OCI-LY7 (cell line): ENCODE measurements around the gene KRTAP10-3. TPM values are rescaled to one million over a fixed set of nuclear protein-coding genes. Genes with fewer than 3 reads are reported as not detected.

Experiments
- BruUV-seq: library from RNA; stranded (reverse); fragments of 400-500 nt; replicated peaks from 2 replicates; lab custom pipeline; 2021; lab: Mats Ljungman, UMichigan
- CTCF ChIA-PET: fragments of 300-600 bp; sonication (Branson Sonifier 250); formaldehyde crosslinking; loops from one replicate; lab custom pipeline; 2022; ENCODE audit warnings: antibody characterized with exemption; ENCODE audit not compliant: unreplicated experiment; lab: Charles Lee
- POLR2A ChIA-PET: fragments of 300-600 bp; sonication (Branson Sonifier 250); formaldehyde crosslinking; loops from one replicate; lab custom pipeline; 2022; ENCODE audit warnings: antibody characterized with exemption; lab: Charles Lee
- DNase-seq: peaks from one replicate; pipeline ENCODE4 v3.0.0-alpha.2; 2015; ENCODE audit warnings: low spot score
- H2AFZ ChIP-seq: fragments of 200-600 bp; sonication (generic), shearing (Covaris generic); 2 replicates; pipeline ENCODE4 v1.6.1; 2014; ENCODE audit warnings: mild to moderate bottlenecking, antibody characterized with exemption, low read length, moderate library complexity
- H3K27ac ChIP-seq: fragments of 200-600 bp; sonication (generic); 2 replicates; pipeline ENCODE4 v1.5.1; 2014; ENCODE audit warnings: mixed run types, low read depth, mild to moderate bottlenecking, moderate library complexity, low read length, inconsistent platforms; ENCODE audit not compliant: poor library complexity, severe bottlenecking
- H3K36me3 ChIP-seq: fragments of 200-600 bp; sonication (generic); 2 replicates; pipeline ENCODE4 v1.6.1; 2014; ENCODE audit warnings: mild to moderate bottlenecking, antibody characterized with exemption, low read length, moderate library complexity, mixed read lengths; ENCODE audit not compliant: insufficient read depth
- H3K4me1 ChIP-seq: fragments of 200-600 bp; sonication (generic); 2 replicates; pipeline ENCODE4 v1.5.1; 2014; ENCODE audit warnings: mild to moderate bottlenecking, low read length; ENCODE audit not compliant: insufficient read depth, poor library complexity, severe bottlenecking
- H3K4me2 ChIP-seq: fragments of 200-600 bp; sonication (generic); 2 replicates; pipeline ENCODE4 v1.6.1; 2014; ENCODE audit warnings: mild to moderate bottlenecking, low read length
- H3K4me3 ChIP-seq: fragments of 200-600 bp; sonication (generic); 2 replicates; pipeline ENCODE4 v1.5.1; 2014; ENCODE audit warnings: mild to moderate bottlenecking, low read depth, low read length; ENCODE audit not compliant: poor library complexity, severe bottlenecking
- H3K79me2 ChIP-seq: fragments of 200-600 bp; sonication (generic); 2 replicates; pipeline ENCODE4 v1.6.1; 2016; ENCODE audit warnings: low read depth, mild to moderate bottlenecking, low read length, moderate library complexity, mixed read lengths; ENCODE audit not compliant: insufficient read depth
- H3K9me2 ChIP-seq: fragments of 200-600 bp; sonication (generic); 2 replicates; pipeline ENCODE4 v1.6.1; 2016; ENCODE audit warnings: mild to moderate bottlenecking, low read length, mixed read lengths; ENCODE audit not compliant: insufficient read depth
- H3K9me3 ChIP-seq: fragments of 200-600 bp; sonication (generic); 2 replicates; pipeline ENCODE4 v1.6.1; 2014; ENCODE audit warnings: mild to moderate bottlenecking, mixed run types, low read length, mixed read lengths
- H4K20me1 ChIP-seq: fragments of 200-600 bp; sonication (generic); 2 replicates; pipeline ENCODE4 v1.6.1; 2014; ENCODE audit warnings: mild to moderate bottlenecking, antibody characterized with exemption, low read length, moderate library complexity, mixed read lengths; ENCODE audit not compliant: insufficient read depth
- EZH2phosphoT487 ChIP-seq: fragments of 200-600 bp; sonication (generic); IDR thresholded peaks from 2 replicates; pipeline ENCODE4 v1.6.1; 2018; ENCODE audit warnings: low read depth, borderline replicate concordance, mild to moderate bottlenecking, mixed run types, antibody characterized with exemption, low read length, moderate library complexity, mixed read lengths
- intact Hi-C: fragments of 100-400 bp; cut with micrococcal nuclease; formaldehyde crosslinking; loops from one replicate; pipeline ENCODE4 v1.10.0; 2022; ENCODE audit not compliant: unreplicated experiment
- total RNA-seq, 2 experiments: library from RNA; depleted of rRNA in 1 of 2; stranded (reverse); fragments of >200 nt in 1 of 2; shearing (Covaris generic) in 1 of 2; gene quantifications; 2 replicates each; pipeline ENCODE4 v1.2.3, GENCODE V29; 2014 to 2022
- TF ChIP-seq, protein P1 (sequence below): fragments of 200-600 bp; sonication (generic); conservative IDR thresholded peaks from 2 replicates; pipeline ENCODE4 v1.5.1; 2014; ENCODE audit warnings: mild to moderate bottlenecking, antibody characterized with exemption, low read length, moderate library complexity, mixed read lengths

KRTAP10-3 gene
- total RNA-seq, 2 experiments from 2014 or later = not detected

GRCh38 chr21:44524414-44525371 lies 33.9 kb downstream of the KRTAP10-3 start:
- BruUV-seq = no TSS peak
- ChIA-PET CTCF (no interaction called here), POLR2A (no interaction called here)
- Histone ChIP-seq H3K9me3 (no peaks in the 10 kb centered on the region; the same call in 1 of the 2 replicates), H3K27ac (no peak overlapping the region), H4K20me1 (no peaks in the 10 kb centered on the region), H3K4me3 (no peak overlapping the region), H3K9me2 (no peaks in the 10 kb centered on the region), H3K4me2 (no peak overlapping the region), H3K4me1 (no peaks in the 10 kb centered on the region), H3K79me2 (no peaks in the 10 kb centered on the region), H2AFZ (no peak overlapping the region), H3K36me3 (no peaks in the 10 kb centered on the region)
- no peak for TF ChIP-seq EZH2phosphoT487
- TF ChIP-seq, protein P1, sequence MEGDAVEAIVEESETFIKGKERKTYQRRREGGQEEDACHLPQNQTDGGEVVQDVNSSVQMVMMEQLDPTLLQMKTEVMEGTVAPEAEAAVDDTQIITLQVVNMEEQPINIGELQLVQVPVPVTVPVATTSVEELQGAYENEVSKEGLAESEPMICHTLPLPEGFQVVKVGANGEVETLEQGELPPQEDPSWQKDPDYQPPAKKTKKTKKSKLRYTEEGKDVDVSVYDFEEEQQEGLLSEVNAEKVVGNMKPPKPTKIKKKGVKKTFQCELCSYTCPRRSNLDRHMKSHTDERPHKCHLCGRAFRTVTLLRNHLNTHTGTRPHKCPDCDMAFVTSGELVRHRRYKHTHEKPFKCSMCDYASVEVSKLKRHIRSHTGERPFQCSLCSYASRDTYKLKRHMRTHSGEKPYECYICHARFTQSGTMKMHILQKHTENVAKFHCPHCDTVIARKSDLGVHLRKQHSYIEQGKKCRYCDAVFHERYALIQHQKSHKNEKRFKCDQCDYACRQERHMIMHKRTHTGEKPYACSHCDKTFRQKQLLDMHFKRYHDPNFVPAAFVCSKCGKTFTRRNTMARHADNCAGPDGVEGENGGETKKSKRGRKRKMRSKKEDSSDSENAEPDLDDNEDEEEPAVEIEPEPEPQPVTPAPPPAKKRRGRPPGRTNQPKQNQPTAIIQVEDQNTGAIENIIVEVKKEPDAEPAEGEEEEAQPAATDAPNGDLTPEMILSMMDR = no peak
- DNase-seq = no peak
- intact Hi-C loops = no loop called here

- H3K4me3 ChIP-seq = no peak overlapping the region
- no peaks in the 10 kb centered on the region for H3K79me2 ChIP-seq
- CTCF ChIA-PET = no interaction called here
- H3K9me3 ChIP-seq = no peaks in the 10 kb centered on the region; the same call in 1 of the 2 replicates
- no peaks in the 10 kb centered on the region for H3K9me2 ChIP-seq
- BruUV-seq = no TSS peak
- H3K36me3 ChIP-seq = no peaks in the 10 kb centered on the region
- TF ChIP-seq, protein P1 = no peak
- no peak for TF ChIP-seq EZH2phosphoT487
- no peak overlapping the region for H2AFZ ChIP-seq
- H3K4me2 ChIP-seq = no peak overlapping the region
- no peaks in the 10 kb centered on the region for H4K20me1 ChIP-seq
- H3K4me1 ChIP-seq = no peaks in the 10 kb centered on the region
- H3K27ac ChIP-seq = no peak overlapping the region
- POLR2A ChIA-PET = no interaction called here
- intact Hi-C loops = no loop called here
- DNase-seq = no peak
These were observed 34.8 kb downstream of the KRTAP10-3 start for GRCh38 chr21:44523567-44524413.
